ENCODE measurements around the gene CARD16. TPM values are rescaled to one million over a fixed set of nuclear protein-coding genes. Genes with fewer than 3 reads are reported as not detected.
A peak's percentile ranks its signal among the peaks of the same experiment; 100 is the strongest.
"Not testable (repeated sequence)": the region's sequence is repeated elsewhere in the genome, so short reads cannot be mapped to it uniquely, and the experiment has no call there.

The CARD16 gene
- polyA plus RNA-seq, 12 donors = 6.0 to 27.3 (median 11.6) TPM; not detected in 2

- no peak for DNase-seq
Observed at GRCh38 chr11:105054723-105055493, 9.8 kb upstream of the CARD16 start.

- DNase-seq = no peak
Observed at GRCh38 chr11:105052487-105052886, 7.4 kb upstream of the CARD16 start.

GRCh38 chr11:105051559-105051958 lies 6.4 kb upstream of the CARD16 start:
- no peak for DNase-seq

GRCh38 chr11:105049481-105049880 lies 4.3 kb upstream of the CARD16 start:
- no peak for DNase-seq

- peak; percentile 46 for DNase-seq
Observed at GRCh38 chr11:105046898-105047579, 1.9 kb upstream of the CARD16 start.

GRCh38 chr11:105045676-105046296 lies 651 bp upstream of the CARD16 start:
- DNase-seq = no peak

- no peak for DNase-seq
Observed at GRCh38 chr11:105042178-105042577, 3.0 kb downstream of the CARD16 start.

- no peak for DNase-seq
Observed at GRCh38 chr11:105040703-105041102, 4.4 kb downstream of the CARD16 start.

GRCh38 chr11:105034813-105035620 lies 10.1 kb downstream of the CARD16 start, which contains the start of gene CASP1:
CASP1 (minus strand) TSS chr11:105035144; CDS start chr11:105035113, 31 bp downstream.
- peak; percentile 74 for DNase-seq

- not testable (repeated sequence) for DNase-seq
Observed at GRCh38 chr11:105034388-105034787, 10.7 kb downstream of the CARD16 start.

GRCh38 chr11:105033781-105034180 lies 11.4 kb downstream of the CARD16 start:
- no peak for DNase-seq

GRCh38 chr11:105033343-105033742 lies 11.8 kb downstream of the CARD16 start:
- DNase-seq = no peak

- no peak for DNase-seq
Observed at GRCh38 chr11:105032495-105032894, 12.6 kb downstream of the CARD16 start.

- DNase-seq = no peak
Observed at GRCh38 chr11:105027678-105028077, 17.5 kb downstream of the CARD16 start.

GRCh38 chr11:105024394-105024793 lies 20.7 kb downstream of the CARD16 start:
- no peak for DNase-seq

GRCh38 chr11:105023003-105023402 lies 22.1 kb downstream of the CARD16 start, which contains the start of gene CASP5:
CASP5 (minus strand) TSS chr11:105023168; CDS start chr11:105023136, 32 bp downstream.
- no peak for DNase-seq

GRCh38 chr11:105022527-105022926 lies 22.6 kb downstream of the CARD16 start:
- no peak for DNase-seq

GRCh38 chr11:105007463-105007862 lies 37.7 kb downstream of the CARD16 start:
- DNase-seq = no peak

GRCh38 chr11:105005451-105005845 lies 39.7 kb downstream of the CARD16 start:
- DNase-seq = no peak

- DNase-seq = peak; percentile 17
Observed at GRCh38 chr11:105004021-105004420, 41.1 kb downstream of the CARD16 start.

GRCh38 chr11:105003151-105003550 lies 42.0 kb downstream of the CARD16 start:
- DNase-seq = no peak

GRCh38 chr11:105000797-105001196 lies 44.3 kb downstream of the CARD16 start:
- no peak for DNase-seq
